Trophoblast cell (in vitro differentiated cells and primary cell): ENCODE data around the gene RNLS.

Experiments used
- DNase-seq, 2 donors: peaks; one replicate each; pipeline ENCODE4 v3.0.0-alpha.2; 2016
- H2AFZ ChIP-seq: 2 replicates; pipeline ENCODE4 v1.6.1; 2013; ENCODE audit warnings: low read length, moderate library complexity, mild to moderate bottlenecking; ENCODE audit not compliant: insufficient read depth, poor library complexity
- H2AK5ac ChIP-seq: 2 replicates; pipeline ENCODE4 v1.6.1; 2013; ENCODE audit warnings: mild to moderate bottlenecking, low read length
- H2BK120ac ChIP-seq: 2 replicates; pipeline ENCODE4 v1.6.1; 2013; ENCODE audit warnings: low read length, mild to moderate bottlenecking, moderate library complexity; ENCODE audit not compliant: insufficient read depth, poor library complexity
- H2BK12ac ChIP-seq: 2 replicates; pipeline ENCODE4 v1.6.1; 2013; ENCODE audit warnings: mild to moderate bottlenecking, low read length, moderate library complexity
- H2BK5ac ChIP-seq: 2 replicates; pipeline ENCODE4 v1.6.1; 2013; ENCODE audit warnings: low read length, low read depth, moderate library complexity, mild to moderate bottlenecking; ENCODE audit not compliant: poor library complexity
- H3K14ac ChIP-seq: 2 replicates; pipeline ENCODE4 v1.6.1; 2013; ENCODE audit warnings: mild to moderate bottlenecking, low read length
- H3K18ac ChIP-seq: 2 replicates; pipeline ENCODE4 v1.6.1; 2013; ENCODE audit warnings: mild to moderate bottlenecking, low read length
- H3K23ac ChIP-seq: 2 replicates; pipeline ENCODE4 v1.6.1; 2013; ENCODE audit warnings: low read length
- H3K27ac ChIP-seq: 2 replicates; pipeline ENCODE4 v1.5.1; 2013; ENCODE audit warnings: low read depth, mild to moderate bottlenecking, inconsistent platforms, low read length, moderate library complexity
- H3K27me3 ChIP-seq: 2 replicates; pipeline ENCODE4 v1.6.1; 2013; ENCODE audit warnings: inconsistent platforms, mild to moderate bottlenecking, low read length, moderate library complexity; ENCODE audit not compliant: insufficient read depth
- H3K36me3 ChIP-seq, 2 experiments: 1 replicate in 1 of 2; 2 replicates in 1 of 2; pipeline ENCODE4 v1.6.1; 2013; ENCODE audit warnings: low read length in 2 of 2, mild to moderate bottlenecking in 2 of 2, moderate library complexity in 1 of 2; ENCODE audit not compliant: insufficient read depth in 2 of 2, control insufficient read depth in 1 of 2
- H3K4ac ChIP-seq: 2 replicates; pipeline ENCODE4 v1.6.1; 2013; ENCODE audit warnings: low read depth, mild to moderate bottlenecking, low read length, moderate library complexity
- H3K4me1 ChIP-seq, 2 experiments: 1 replicate in 1 of 2; 2 replicates in 1 of 2; pipeline ENCODE4 v1.6.1; 2013; ENCODE audit warnings: low read length in 2 of 2, mild to moderate bottlenecking in 2 of 2, moderate library complexity in 1 of 2; ENCODE audit not compliant: insufficient read depth in 2 of 2, control insufficient read depth in 1 of 2
- H3K4me2 ChIP-seq: 2 replicates; pipeline ENCODE4 v1.6.1; 2013; ENCODE audit warnings: inconsistent platforms, mild to moderate bottlenecking, low read length, moderate library complexity
- H3K4me3 ChIP-seq: 2 replicates; pipeline ENCODE4 v1.5.1; 2013; ENCODE audit warnings: mild to moderate bottlenecking, low read depth, low read length, inconsistent platforms
- H3K79me1 ChIP-seq: one replicate; pipeline ENCODE4 v1.6.1; 2013; ENCODE audit warnings: low read length
- H3K79me2 ChIP-seq: 2 replicates; pipeline ENCODE4 v1.6.1; 2013; ENCODE audit warnings: low read length, mild to moderate bottlenecking; ENCODE audit not compliant: control insufficient read depth, insufficient read depth, poor library complexity
- H3K9ac ChIP-seq: 2 replicates; pipeline ENCODE4 v1.6.1; 2013; ENCODE audit warnings: mild to moderate bottlenecking, low read length
- H3K9me3 ChIP-seq: 2 replicates; pipeline ENCODE4 v1.6.1; 2013; ENCODE audit warnings: low read depth, mild to moderate bottlenecking, control low read depth, inconsistent platforms, low read length; ENCODE audit not compliant: insufficient read depth
- H4K12ac ChIP-seq: 2 replicates; pipeline ENCODE4 v1.6.1; 2013; ENCODE audit warnings: low read depth, mild to moderate bottlenecking, low read length, moderate library complexity
- H4K8ac ChIP-seq: 2 replicates; pipeline ENCODE4 v1.6.1; 2013; ENCODE audit warnings: low read depth, mild to moderate bottlenecking, low read length, moderate library complexity
- H4K91ac ChIP-seq: one replicate; pipeline ENCODE4 v1.6.1; 2013; ENCODE audit warnings: low read depth, mild to moderate bottlenecking, low read length, moderate library complexity
- WGBS: extraction: QIAGEN DNeasy Blood & Tissue Kit; methylation state at CpG from one replicate; pipeline ENCODE4 v1.1.7; 2013; ENCODE audit warnings: missing lambda C conversion rate; ENCODE audit not compliant: insufficient read length, insufficient coverage; ENCODE audit errors: extremely low coverage; 5-methylcytosine and 5-hydroxymethylcytosine counted together

RNLS gene

DNA sequence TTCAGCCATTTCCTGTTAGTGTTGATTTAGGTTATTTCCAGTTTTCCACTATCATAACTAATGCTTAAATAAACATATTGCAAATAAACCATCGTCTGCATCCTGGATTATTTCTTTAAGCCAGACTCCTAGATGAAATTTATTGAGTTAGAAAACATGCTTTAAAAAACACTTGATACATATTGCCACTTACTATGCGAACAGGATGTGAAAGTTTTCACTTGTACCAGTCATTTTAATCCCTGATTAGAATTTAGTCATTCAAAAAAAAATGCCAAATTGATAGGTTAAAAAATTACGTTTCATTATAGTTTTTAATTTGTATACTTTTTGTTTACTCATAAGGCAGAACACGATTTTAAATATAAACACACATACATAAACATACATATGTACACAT lies 309.6 kb downstream of the RNLS start:
- Histone ChIP-seq H3K79me2 (no peaks in the 10 kb centered on the region), H3K4ac (no peak overlapping the region), H2AFZ (no peak overlapping the region), H3K36me3 (no peaks in the 10 kb centered on the region), H2AK5ac (no peak overlapping the region), H2BK120ac (no peak overlapping the region), H4K8ac (no peak overlapping the region), H4K91ac (no peak overlapping the region), H3K79me1 (no peaks in the 10 kb centered on the region), H3K4me1 (peaks cover 0 to 4% of the 10 kb centered on the region in 2 experiments), H3K27me3 (no peaks in the 10 kb centered on the region), H3K9ac (no peak overlapping the region), H3K23ac (no peak overlapping the region), H2BK12ac (no peak overlapping the region), H3K4me2 (no peak overlapping the region), H3K4me3 (no peak overlapping the region), H2BK5ac (no peak overlapping the region), H3K18ac (no peak overlapping the region), H3K14ac (no peak overlapping the region), H3K27ac (no peak overlapping the region), H3K9me3 (no peaks in the 10 kb centered on the region), H4K12ac (no peak overlapping the region)
- DNase-seq = no peak
- WGBS = no CpG with 5 or more reads among the region's 4 CpGs

DNA sequence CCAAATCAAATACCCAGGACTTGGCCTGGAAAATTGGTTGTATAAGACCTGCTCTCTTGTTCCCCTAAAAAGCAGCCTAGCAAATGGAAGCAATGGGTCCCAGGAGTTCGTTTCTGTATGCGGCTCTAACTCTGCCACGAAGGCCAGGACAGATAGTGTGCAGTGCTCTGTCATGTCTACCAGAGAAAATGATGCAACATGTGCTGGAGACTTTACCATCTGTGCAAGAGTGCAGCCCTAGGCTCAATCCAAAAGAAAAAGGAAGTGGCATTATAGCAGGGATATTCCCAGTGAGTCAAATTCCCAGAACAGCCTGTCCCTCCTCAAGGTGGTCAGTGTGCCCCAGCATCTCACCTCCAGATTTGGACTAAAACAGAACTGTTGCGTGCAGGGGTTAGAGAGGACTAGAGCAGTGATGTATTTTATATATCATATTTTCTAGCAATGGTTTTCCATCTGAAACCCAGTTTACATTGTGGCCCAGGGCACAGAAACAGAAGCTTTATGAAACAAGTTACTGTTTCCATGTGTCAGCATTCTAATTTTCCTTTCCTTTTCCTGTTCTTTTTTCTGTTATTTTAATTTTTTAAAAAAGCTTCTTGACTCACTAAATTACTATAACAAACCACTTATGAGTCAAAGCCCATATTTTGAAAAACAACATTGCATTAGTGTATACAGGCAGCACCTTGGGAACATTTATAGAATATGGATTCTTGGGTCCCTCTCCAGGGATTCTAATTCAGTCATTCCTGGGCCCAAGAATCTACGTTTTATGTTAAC lies 311.2 kb downstream of the RNLS start:
- DNase-seq = peak; percentile 4 to 23
- Histone ChIP-seq H3K18ac (no peak overlapping the region), H3K36me3 (no peaks in the 10 kb centered on the region), H3K79me1 (no peaks in the 10 kb centered on the region), H4K91ac (no peak overlapping the region), H2AFZ (no peak overlapping the region), H3K14ac (no peak overlapping the region), H2AK5ac (no peak overlapping the region), H3K9ac (no peak overlapping the region), H3K9me3 (no peaks in the 10 kb centered on the region), H4K12ac (no peak overlapping the region), H3K4me3 (no peak overlapping the region), H2BK5ac (no peak overlapping the region), H3K4ac (no peak overlapping the region), H4K8ac (no peak overlapping the region), H2BK120ac (no peak overlapping the region), H3K4me1 (peaks cover 0 to 4% of the 10 kb centered on the region in 2 experiments), H3K27ac (no peak overlapping the region), H3K4me2 (no peak overlapping the region), H3K23ac (no peak overlapping the region), H2BK12ac (no peak overlapping the region), H3K79me2 (no peaks in the 10 kb centered on the region), H3K27me3 (no peaks in the 10 kb centered on the region)
- WGBS = no CpG with 5 or more reads among the region's 5 CpGs

- no peak overlapping the region for H4K12ac ChIP-seq
- H3K18ac ChIP-seq = no peak overlapping the region
- H4K91ac ChIP-seq = no peak overlapping the region
- H3K79me2 ChIP-seq = no peaks in the 10 kb centered on the region
- no peak overlapping the region for H3K4me2 ChIP-seq
- H2AK5ac ChIP-seq = no peak overlapping the region
- H3K14ac ChIP-seq = no peak overlapping the region
- no CpG with 5 or more reads among the region's 6 CpGs for WGBS
- no peaks in the 10 kb centered on the region for H3K36me3 ChIP-seq
- H2BK12ac ChIP-seq = no peak overlapping the region
- H3K9ac ChIP-seq = no peak overlapping the region
- no peak overlapping the region for H3K4me3 ChIP-seq
- H2BK120ac ChIP-seq = no peak overlapping the region
- H4K8ac ChIP-seq = no peak overlapping the region
- H3K27ac ChIP-seq = no peak overlapping the region
- H3K4me1 ChIP-seq = peaks cover 0 to 4% of the 10 kb centered on the region in 2 experiments
- H3K9me3 ChIP-seq = no peaks in the 10 kb centered on the region
- peak; percentile 4 to 39 for DNase-seq
- no peak overlapping the region for H2BK5ac ChIP-seq
- H3K4ac ChIP-seq = no peak overlapping the region
- H3K23ac ChIP-seq = no peak overlapping the region
- H2AFZ ChIP-seq = no peak overlapping the region
- no peaks in the 10 kb centered on the region for H3K27me3 ChIP-seq
- H3K79me1 ChIP-seq = no peaks in the 10 kb centered on the region
Observed at GRCh38 chr10:88270871-88271713, 312.0 kb downstream of the RNLS start.

- no peaks in the 10 kb centered on the region for H3K79me2 ChIP-seq
- no peak overlapping the region for H2AK5ac ChIP-seq
- H3K4me1 ChIP-seq = peaks cover 0 to 4% of the 10 kb centered on the region in 2 experiments
- H3K27ac ChIP-seq = no peak overlapping the region
- H2BK120ac ChIP-seq = no peak overlapping the region
- no peaks in the 10 kb centered on the region for H3K79me1 ChIP-seq
- no peak overlapping the region for H3K4me2 ChIP-seq
- H3K9me3 ChIP-seq = no peaks in the 10 kb centered on the region
- no peak overlapping the region for H3K9ac ChIP-seq
- H2BK5ac ChIP-seq = no peak overlapping the region
- H3K4ac ChIP-seq = no peak overlapping the region
- H4K8ac ChIP-seq = no peak overlapping the region
- DNase-seq = no peak
- H3K36me3 ChIP-seq = no peaks in the 10 kb centered on the region
- H4K91ac ChIP-seq = no peak overlapping the region
- no peak overlapping the region for H2BK12ac ChIP-seq
- H3K4me3 ChIP-seq = no peak overlapping the region
- H3K18ac ChIP-seq = no peak overlapping the region
- H3K14ac ChIP-seq = no peak overlapping the region
- no peak overlapping the region for H4K12ac ChIP-seq
- H2AFZ ChIP-seq = no peak overlapping the region
- H3K23ac ChIP-seq = no peak overlapping the region
- WGBS = no CpG with 5 or more reads among the region's 9 CpGs
- no peaks in the 10 kb centered on the region for H3K27me3 ChIP-seq
Observed at GRCh38 chr10:88270061-88270808, 312.9 kb downstream of the RNLS start.
